ENCODE measurements around the gene RFTN1.

Gene RFTN1

DNA sequence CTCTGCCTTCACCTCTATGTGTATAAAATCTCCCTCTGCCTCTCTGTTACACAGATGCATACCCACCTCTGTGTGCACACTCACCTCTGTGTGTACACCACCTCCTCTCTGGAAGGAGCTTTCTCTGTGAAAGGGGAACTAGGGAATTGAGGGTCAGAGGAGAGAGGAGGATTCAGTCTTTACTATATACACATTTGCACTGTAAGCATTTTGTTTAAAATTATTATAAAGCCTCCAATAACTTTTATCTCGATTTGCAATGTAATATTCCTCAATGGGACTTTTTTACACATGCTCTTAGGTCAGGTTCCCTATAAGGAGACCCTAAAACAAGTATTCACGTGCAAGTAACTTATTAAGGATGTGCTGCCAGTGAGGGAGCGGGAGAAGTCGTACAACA lies 166.0 kb downstream of the RFTN1 start:
- no peak for DNase-seq

GRCh38 chr3:16346413-16347081 lies 167.0 kb downstream of the RFTN1 start:
- no peak for DNase-seq

GRCh38 chr3:16343101-16343500 lies 170.4 kb downstream of the RFTN1 start:
- no peak for DNase-seq

DNA sequence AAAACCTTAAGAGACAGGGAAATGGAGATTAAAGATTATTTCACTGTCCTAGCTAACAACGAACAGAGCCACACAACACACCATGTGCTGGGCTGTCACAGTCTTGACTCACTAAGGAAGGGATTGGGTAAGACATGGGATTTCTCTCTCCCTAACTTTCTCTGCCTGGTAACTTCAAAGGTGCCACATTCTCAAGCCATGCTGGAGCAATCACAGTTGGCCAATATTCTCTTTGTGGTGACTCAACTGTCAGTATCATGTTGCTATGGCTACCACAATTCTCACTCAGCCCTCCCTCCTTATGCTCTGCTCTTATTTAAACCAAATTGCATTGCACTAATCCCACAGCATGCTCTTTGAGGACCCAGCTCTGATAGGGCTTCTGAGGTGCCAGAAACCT lies 174.5 kb downstream of the RFTN1 start:
- DNase-seq = no peak

GRCh38 chr3:16337856-16338540 lies 175.5 kb downstream of the RFTN1 start:
- DNase-seq = peak; percentile 25 to 26

GRCh38 chr3:16336825-16337224 lies 176.7 kb downstream of the RFTN1 start:
- DNase-seq = no peak

- no peak for DNase-seq
These were observed 177.5 kb downstream of the RFTN1 start for GRCh38 chr3:16335772-16336645.

- no peak for DNase-seq
These were observed 178.2 kb downstream of the RFTN1 start for GRCh38 chr3:16335333-16335732.

DNA sequence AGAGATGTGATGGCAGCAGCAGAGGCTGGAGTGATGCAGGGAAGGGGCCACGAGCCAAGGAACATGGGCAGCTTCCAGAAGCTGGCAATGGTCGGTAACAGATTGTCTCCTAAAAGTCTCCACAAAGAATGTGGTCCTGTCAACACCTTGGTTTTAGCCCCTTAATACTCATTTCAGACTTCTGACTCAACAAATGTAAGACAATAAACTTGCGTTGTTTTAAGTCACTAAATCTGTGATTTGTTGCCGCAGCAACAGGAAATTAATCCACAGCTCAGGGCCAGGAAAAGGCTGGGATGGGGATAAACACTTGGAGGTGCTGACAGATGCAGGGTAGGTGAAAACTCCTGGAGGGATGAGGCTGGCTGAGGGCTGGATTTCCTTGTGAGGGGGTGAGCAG lies 178.6 kb downstream of the RFTN1 start:
- no peak for DNase-seq

- DNase-seq = no peak
These were observed 180.5 kb downstream of the RFTN1 start for GRCh38 chr3:16332904-16333426.

DNA sequence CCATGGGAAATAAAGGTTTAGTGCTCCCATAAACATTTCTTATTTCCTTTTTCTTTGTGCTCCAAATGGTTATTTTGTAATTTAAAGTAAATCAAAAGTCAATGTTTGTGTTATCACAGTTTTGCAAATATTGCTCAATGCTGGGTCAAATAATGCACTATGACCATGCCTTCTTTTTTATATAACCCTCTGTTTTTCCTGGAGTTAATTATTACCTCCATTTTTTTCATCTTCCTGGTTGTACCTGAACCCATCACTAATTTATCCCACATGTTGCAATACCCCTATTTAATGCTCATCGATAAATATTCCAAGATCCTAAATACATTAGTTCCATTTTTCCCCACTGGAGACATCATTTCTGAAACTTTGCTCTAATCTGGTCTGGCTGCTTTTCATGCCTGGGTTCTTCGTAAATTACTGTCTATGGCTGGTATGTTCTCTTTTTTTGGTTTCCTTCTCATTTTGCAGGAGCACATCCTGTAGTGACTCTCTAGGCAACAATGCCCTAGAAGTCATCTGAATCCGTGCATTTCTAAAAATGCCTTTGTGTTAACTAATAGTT lies 182.1 kb downstream of the RFTN1 start:
- DNase-seq = no peak

GRCh38 chr3:16330351-16330750 lies 183.1 kb downstream of the RFTN1 start:
- no peak for DNase-seq

GRCh38 chr3:16329826-16330129 lies 183.7 kb downstream of the RFTN1 start:
- DNase-seq = no peak

DNA sequence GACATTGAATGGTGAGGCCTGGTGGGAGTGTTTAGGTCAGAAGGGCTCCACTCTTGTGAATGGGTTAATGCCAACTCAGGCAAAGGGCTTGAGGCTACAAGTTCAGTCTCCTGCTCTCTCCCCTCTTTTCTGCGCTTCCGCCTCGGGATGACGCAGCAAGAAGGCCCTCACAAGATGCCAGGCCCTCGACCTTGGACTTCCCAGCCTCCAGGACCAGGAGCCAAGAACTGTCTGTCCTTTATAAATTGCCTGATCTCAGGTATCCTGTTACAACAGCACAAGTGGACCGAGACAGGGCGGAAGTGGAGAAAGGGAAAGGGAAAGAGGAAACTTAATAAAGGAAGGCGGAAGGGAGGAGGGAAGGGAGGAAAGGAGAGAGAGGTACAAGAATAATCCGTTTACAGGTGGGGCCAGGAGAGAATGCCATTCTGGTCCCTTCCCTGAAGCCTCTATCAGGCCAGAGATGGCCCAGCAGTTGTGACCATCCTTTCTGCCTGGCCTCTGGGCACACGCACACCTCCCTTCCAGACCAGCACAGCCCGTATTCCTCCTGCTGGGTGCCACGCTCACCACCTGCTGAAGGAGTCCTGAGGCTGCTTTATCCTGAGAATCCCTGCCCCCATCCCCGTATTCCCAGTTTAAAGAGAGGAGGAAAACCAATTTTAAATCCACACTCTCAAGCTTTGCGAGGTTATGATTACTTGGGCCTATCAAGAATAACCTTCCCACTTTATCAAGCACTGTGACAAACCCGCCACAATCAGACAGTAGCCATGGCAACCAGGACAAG lies 184.3 kb downstream of the RFTN1 start:
- no peak for DNase-seq

DNA sequence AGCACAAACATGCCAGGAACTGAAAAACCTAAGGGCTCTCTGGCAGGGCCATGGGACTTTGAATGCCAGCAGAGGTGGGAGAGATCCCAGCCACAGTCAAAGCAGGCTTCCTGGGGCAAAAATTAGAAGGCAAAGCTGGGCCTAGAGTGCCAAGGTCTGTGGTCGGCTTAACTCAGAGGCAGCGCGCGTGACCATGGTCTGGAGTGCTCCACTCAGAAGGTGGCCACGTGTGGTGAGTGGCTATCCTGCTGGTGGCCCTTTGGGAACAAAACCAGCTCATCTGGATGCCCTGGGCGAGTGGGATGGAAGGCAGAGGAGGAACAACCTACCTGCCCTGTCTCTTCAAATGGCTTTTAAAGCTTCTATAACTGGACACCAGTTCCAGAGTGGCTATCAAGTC lies 185.4 kb downstream of the RFTN1 start:
- no peak for DNase-seq

DNA sequence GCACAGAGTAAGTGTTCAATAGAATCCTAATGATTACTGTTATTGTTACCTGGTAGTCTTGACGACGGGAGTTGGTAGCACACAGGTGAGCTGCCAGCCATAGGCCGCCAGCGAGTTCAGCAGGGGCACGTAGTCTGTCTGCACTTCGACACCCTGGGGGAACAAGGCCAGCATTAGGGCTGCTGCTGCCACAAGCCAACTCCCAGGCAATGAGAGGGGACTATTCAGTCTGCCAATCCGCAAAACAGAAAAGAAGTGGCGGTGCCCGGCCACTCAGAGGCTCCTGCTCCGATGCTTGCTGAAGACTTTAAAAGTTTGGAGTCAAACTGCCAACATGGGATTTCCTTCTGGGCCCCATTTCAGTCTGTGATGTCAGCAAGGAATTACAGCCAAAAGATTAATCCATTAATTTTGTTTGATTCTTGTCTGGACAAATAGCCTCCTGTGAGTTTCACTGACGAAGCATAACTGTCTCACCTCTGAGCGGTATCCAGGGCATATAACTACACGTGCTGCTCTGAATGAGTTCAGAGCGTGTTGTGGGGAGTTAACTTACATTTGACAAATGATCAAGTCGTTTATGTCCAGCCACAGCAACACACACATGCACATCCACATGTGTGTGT lies 186.7 kb downstream of the RFTN1 start:
- no peak for DNase-seq

- no peak for DNase-seq
These were observed 187.6 kb downstream of the RFTN1 start for GRCh38 chr3:16325850-16326249.

- no peak for DNase-seq
These were observed 189.8 kb downstream of the RFTN1 start for GRCh38 chr3:16323737-16324136.

DNA sequence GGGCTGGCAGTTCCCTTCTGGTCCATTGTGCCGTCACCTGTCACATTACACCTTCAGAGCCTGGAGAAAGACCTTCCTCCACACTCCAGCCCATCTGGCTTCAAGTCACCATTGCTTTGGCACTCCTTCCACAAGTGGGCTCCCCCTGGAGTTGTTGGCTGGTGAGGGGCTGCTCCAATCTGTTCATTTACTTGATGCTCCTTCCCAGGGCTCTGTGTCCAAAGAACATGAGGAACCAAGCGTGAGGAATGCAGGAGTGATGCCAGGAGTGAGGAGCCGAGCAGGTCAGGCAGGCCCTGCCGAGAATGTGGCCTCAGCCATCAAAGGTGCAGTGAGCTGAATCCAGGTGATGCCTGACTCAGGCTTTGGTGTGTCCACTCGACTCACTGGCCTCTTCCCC lies 191.3 kb downstream of the RFTN1 start:
- no peak for DNase-seq

DNA sequence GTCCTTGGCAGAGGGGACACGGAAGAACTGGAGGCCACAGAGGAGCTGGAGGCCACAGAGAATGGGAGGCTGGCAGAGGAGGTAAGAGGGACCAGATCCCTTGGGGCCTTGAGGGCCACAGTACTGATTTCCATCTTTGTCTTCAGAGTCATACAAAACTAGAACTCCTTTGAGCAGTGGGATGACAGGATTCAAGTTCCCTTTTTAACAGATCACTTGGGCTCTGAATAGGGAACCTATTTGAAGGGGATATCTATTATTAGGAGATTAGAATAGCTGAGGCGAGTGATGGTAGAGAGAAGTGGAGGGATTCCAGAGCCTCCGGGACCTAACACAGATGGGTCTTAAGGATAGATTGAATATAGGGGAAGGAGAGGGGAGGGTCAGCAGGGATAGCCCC lies 192.8 kb downstream of the RFTN1 start:
- no peak for DNase-seq

DNA sequence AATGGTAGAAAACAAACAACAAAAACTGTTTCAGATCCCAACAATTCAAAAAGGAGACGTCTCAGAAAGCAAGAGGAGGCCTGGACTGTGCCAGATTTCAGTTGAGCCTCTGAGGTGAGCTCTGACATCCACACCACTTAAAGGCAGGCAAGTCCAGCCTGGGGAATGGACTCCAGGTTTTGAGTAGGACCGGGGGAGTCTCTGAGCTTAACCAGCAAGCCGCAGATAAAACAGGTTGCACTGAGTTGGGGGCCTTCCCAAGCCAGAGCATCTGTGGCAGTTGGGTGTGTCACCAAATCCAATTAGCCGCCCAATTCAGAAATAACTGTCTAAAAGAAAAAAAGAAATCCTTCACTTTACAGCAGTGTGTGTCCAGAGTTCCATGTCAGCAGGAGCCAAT lies 193.8 kb downstream of the RFTN1 start:
- no peak for DNase-seq

- peak; percentile 84 for DNase-seq
These were observed 194.2 kb downstream of the RFTN1 start for GRCh38 chr3:16319307-16319706.
